ENCODE measurements around the gene PPFIA4.

The PPFIA4 gene

GRCh38 chr1:203082231-203082505 is 55.9 kb downstream of the PPFIA4 start:
- Histone ChIP-seq H3K27ac (ENCODE audit: low read depth, low read length) (no peak overlapping the region), H3K9ac (ENCODE audit: low read depth in 1 of 2, low read length in 2 of 2) (no peak overlapping the region), H3K36me3 (ENCODE audit: control insufficient read depth in 1 of 2, insufficient read depth in 2 of 2, low read length in 2 of 2) (no peaks in the 10 kb centered on the region), H3K4me3 (ENCODE audit: low read depth in 1 of 2, low read length in 2 of 2) (no peak overlapping the region), H3K27me3 (ENCODE audit: control insufficient read depth in 1 of 2, insufficient read depth in 2 of 2, low read length in 2 of 2) (peaks cover under 1 to 24% of the 10 kb centered on the region in 2 donors), H3K9me3 (ENCODE audit: control insufficient read depth in 1 of 2, low read length in 2 of 2) (no peaks in the 10 kb centered on the region), H3K4me1 (ENCODE audit: control insufficient read depth in 1 of 2, insufficient read depth in 2 of 2, low read length in 2 of 2) (no peaks in the 10 kb centered on the region)

- Histone ChIP-seq H3K36me3 (ENCODE audit: control insufficient read depth in 1 of 2, insufficient read depth in 2 of 2, low read length in 2 of 2) (no peaks in the 10 kb centered on the region), H3K9me3 (ENCODE audit: control insufficient read depth in 1 of 2, low read length in 2 of 2) (no peaks in the 10 kb centered on the region), H3K27me3 (ENCODE audit: control insufficient read depth in 1 of 2, insufficient read depth in 2 of 2, low read length in 2 of 2) (peaks cover 0 to 20% of the 10 kb centered on the region in 2 donors), H3K4me3 (ENCODE audit: low read depth in 1 of 2, low read length in 2 of 2) (no peak overlapping the region), H3K9ac (ENCODE audit: low read depth in 1 of 2, low read length in 2 of 2) (no peak overlapping the region), H3K4me1 (ENCODE audit: control insufficient read depth in 1 of 2, insufficient read depth in 2 of 2, low read length in 2 of 2) (no peaks in the 10 kb centered on the region), H3K27ac (ENCODE audit: low read depth, low read length) (no peak overlapping the region)
These were observed 56.5 kb downstream of the PPFIA4 start for GRCh38 chr1:203082571-203083462.

GRCh38 chr1:203083463-203083921 is 57.2 kb downstream of the PPFIA4 start:
- H3K4me1 ChIP-seq (ENCODE audit: control insufficient read depth in 1 of 2, insufficient read depth in 2 of 2, low read length in 2 of 2) = no peaks in the 10 kb centered on the region
- H3K36me3 ChIP-seq (ENCODE audit: control insufficient read depth in 1 of 2, insufficient read depth in 2 of 2, low read length in 2 of 2) = no peaks in the 10 kb centered on the region
- no peak overlapping the region for H3K4me3 ChIP-seq (ENCODE audit: low read depth in 1 of 2, low read length in 2 of 2)
- no peaks in the 10 kb centered on the region for H3K9me3 ChIP-seq (ENCODE audit: control insufficient read depth in 1 of 2, low read length in 2 of 2)
- no peak overlapping the region for H3K9ac ChIP-seq (ENCODE audit: low read depth in 1 of 2, low read length in 2 of 2)
- H3K27me3 ChIP-seq (ENCODE audit: control insufficient read depth in 1 of 2, insufficient read depth in 2 of 2, low read length in 2 of 2) = peaks cover 0 to 20% of the 10 kb centered on the region in 2 donors
- no peak overlapping the region for H3K27ac ChIP-seq (ENCODE audit: low read depth, low read length)

- Histone ChIP-seq H3K36me3 (ENCODE audit: control insufficient read depth in 1 of 2, insufficient read depth in 2 of 2, low read length in 2 of 2) (no peaks in the 10 kb centered on the region), H3K9me3 (ENCODE audit: control insufficient read depth in 1 of 2, low read length in 2 of 2) (no peaks in the 10 kb centered on the region), H3K4me1 (ENCODE audit: control insufficient read depth in 1 of 2, insufficient read depth in 2 of 2, low read length in 2 of 2) (no peaks in the 10 kb centered on the region), H3K27me3 (ENCODE audit: control insufficient read depth in 1 of 2, insufficient read depth in 2 of 2, low read length in 2 of 2) (peaks cover 0 to 11% of the 10 kb centered on the region in 2 donors), H3K4me3 (ENCODE audit: low read depth in 1 of 2, low read length in 2 of 2) (no peak overlapping the region), H3K27ac (ENCODE audit: low read depth, low read length) (no peak overlapping the region), H3K9ac (ENCODE audit: low read depth in 1 of 2, low read length in 2 of 2) (no peak overlapping the region)
These were observed 58.6 kb downstream of the PPFIA4 start for GRCh38 chr1:203084588-203085527.

- Histone ChIP-seq H3K27ac (ENCODE audit: low read depth, low read length) (no peak within 1 kb of the TSS), H3K9ac (ENCODE audit: low read depth in 1 of 2, low read length in 2 of 2) (no peak within 1 kb of the TSS), H3K4me3 (ENCODE audit: low read depth in 1 of 2, low read length in 2 of 2) (no peak within 1 kb of the TSS), H3K4me1 (ENCODE audit: control insufficient read depth in 1 of 2, insufficient read depth in 2 of 2, low read length in 2 of 2) (no peaks in the 10 kb centered on the region), H3K9me3 (ENCODE audit: control insufficient read depth in 1 of 2, low read length in 2 of 2) (no peaks in the 10 kb centered on the region), H3K36me3 (ENCODE audit: control insufficient read depth in 1 of 2, insufficient read depth in 2 of 2, low read length in 2 of 2) (no peaks in the 10 kb centered on the region), H3K27me3 (ENCODE audit: control insufficient read depth in 1 of 2, insufficient read depth in 2 of 2, low read length in 2 of 2) (peaks cover 0 to 10% of the 10 kb centered on the region in 2 donors)
These were observed 59.5 kb downstream of the PPFIA4 start, which contains the start of gene MYOG for GRCh38 chr1:203085528-203086406. Gene MYOG (minus strand): TSS chr1:203086012. CDS start chr1:203085961, 51 bp downstream.

GRCh38 chr1:203086992-203087763 is 60.9 kb downstream of the PPFIA4 start:
- H3K4me1 ChIP-seq (ENCODE audit: control insufficient read depth in 1 of 2, insufficient read depth in 2 of 2, low read length in 2 of 2) = no peaks in the 10 kb centered on the region
- no peaks in the 10 kb centered on the region for H3K9me3 ChIP-seq (ENCODE audit: control insufficient read depth in 1 of 2, low read length in 2 of 2)
- peaks cover 0 to 5% of the 10 kb centered on the region in 2 donors for H3K27me3 ChIP-seq (ENCODE audit: control insufficient read depth in 1 of 2, insufficient read depth in 2 of 2, low read length in 2 of 2)
- no peaks in the 10 kb centered on the region for H3K36me3 ChIP-seq (ENCODE audit: control insufficient read depth in 1 of 2, insufficient read depth in 2 of 2, low read length in 2 of 2)
- no peak overlapping the region for H3K9ac ChIP-seq (ENCODE audit: low read depth in 1 of 2, low read length in 2 of 2)
- H3K4me3 ChIP-seq (ENCODE audit: low read depth in 1 of 2, low read length in 2 of 2) = no peak overlapping the region
- no peak overlapping the region for H3K27ac ChIP-seq (ENCODE audit: low read depth, low read length)

GRCh38 chr1:203088441-203088840 is 62.1 kb downstream of the PPFIA4 start:
- Histone ChIP-seq H3K27me3 (ENCODE audit: control insufficient read depth in 1 of 2, insufficient read depth in 2 of 2, low read length in 2 of 2) (no peaks in the 10 kb centered on the region), H3K27ac (ENCODE audit: low read depth, low read length) (no peak overlapping the region), H3K4me3 (ENCODE audit: low read depth in 1 of 2, low read length in 2 of 2) (no peak overlapping the region), H3K4me1 (ENCODE audit: control insufficient read depth in 1 of 2, insufficient read depth in 2 of 2, low read length in 2 of 2) (no peaks in the 10 kb centered on the region), H3K9ac (ENCODE audit: low read depth in 1 of 2, low read length in 2 of 2) (no peak overlapping the region), H3K9me3 (ENCODE audit: control insufficient read depth in 1 of 2, low read length in 2 of 2) (no peaks in the 10 kb centered on the region), H3K36me3 (ENCODE audit: control insufficient read depth in 1 of 2, insufficient read depth in 2 of 2, low read length in 2 of 2) (no peaks in the 10 kb centered on the region)

GRCh38 chr1:203089001-203089650 is 62.8 kb downstream of the PPFIA4 start:
- Histone ChIP-seq H3K9ac (ENCODE audit: low read depth in 1 of 2, low read length in 2 of 2) (no peak overlapping the region), H3K4me3 (ENCODE audit: low read depth in 1 of 2, low read length in 2 of 2) (no peak overlapping the region), H3K9me3 (ENCODE audit: control insufficient read depth in 1 of 2, low read length in 2 of 2) (no peaks in the 10 kb centered on the region), H3K27me3 (ENCODE audit: control insufficient read depth in 1 of 2, insufficient read depth in 2 of 2, low read length in 2 of 2) (no peaks in the 10 kb centered on the region), H3K27ac (ENCODE audit: low read depth, low read length) (no peak overlapping the region), H3K36me3 (ENCODE audit: control insufficient read depth in 1 of 2, insufficient read depth in 2 of 2, low read length in 2 of 2) (no peaks in the 10 kb centered on the region), H3K4me1 (ENCODE audit: control insufficient read depth in 1 of 2, insufficient read depth in 2 of 2, low read length in 2 of 2) (no peaks in the 10 kb centered on the region)

GRCh38 chr1:203089651-203090045 is 63.4 kb downstream of the PPFIA4 start:
- H3K27me3 ChIP-seq (ENCODE audit: control insufficient read depth in 1 of 2, insufficient read depth in 2 of 2, low read length in 2 of 2) = no peaks in the 10 kb centered on the region
- H3K36me3 ChIP-seq (ENCODE audit: control insufficient read depth in 1 of 2, insufficient read depth in 2 of 2, low read length in 2 of 2) = no peaks in the 10 kb centered on the region
- no peak overlapping the region for H3K4me3 ChIP-seq (ENCODE audit: low read depth in 1 of 2, low read length in 2 of 2)
- no peak overlapping the region for H3K9ac ChIP-seq (ENCODE audit: low read depth in 1 of 2, low read length in 2 of 2)
- H3K4me1 ChIP-seq (ENCODE audit: control insufficient read depth in 1 of 2, insufficient read depth in 2 of 2, low read length in 2 of 2) = no peaks in the 10 kb centered on the region
- H3K9me3 ChIP-seq (ENCODE audit: control insufficient read depth in 1 of 2, low read length in 2 of 2) = no peaks in the 10 kb centered on the region
- H3K27ac ChIP-seq (ENCODE audit: low read depth, low read length) = no peak overlapping the region
